GM21367 (cell line): ENCODE data around the gene SRRM3.
"Not testable (repeated sequence)": the region's sequence is repeated elsewhere in the genome, so short reads cannot be mapped to it uniquely, and the experiment has no call there.

ENCODE experiments used
- ATAC-seq: cut with Tn5 transposase; IDR thresholded peaks from one replicate; pipeline ENCODE4 v1.9.1; 2021; ENCODE audit not compliant: unreplicated experiment

The SRRM3 gene

DNA sequence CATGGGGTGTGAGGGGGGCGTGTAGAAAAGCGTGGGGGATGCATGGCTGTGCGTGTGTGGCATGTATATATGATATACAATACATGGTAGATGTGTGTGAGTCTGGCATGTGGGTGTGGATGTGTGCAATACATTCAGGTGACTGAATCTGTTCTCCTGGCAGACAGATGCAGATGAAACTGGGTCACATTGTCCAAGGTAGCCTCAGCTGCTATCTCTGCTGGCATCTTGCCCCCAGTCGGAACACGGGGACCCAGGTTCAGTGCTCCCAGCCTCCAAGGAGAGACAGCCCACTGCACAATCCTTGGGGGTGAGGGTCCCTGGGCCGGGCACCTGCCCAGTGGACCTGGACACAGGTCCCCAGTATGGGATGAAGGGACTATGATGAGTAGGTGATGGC is 12.4 kb upstream of the SRRM3 start:
- no peak for ATAC-seq

DNA sequence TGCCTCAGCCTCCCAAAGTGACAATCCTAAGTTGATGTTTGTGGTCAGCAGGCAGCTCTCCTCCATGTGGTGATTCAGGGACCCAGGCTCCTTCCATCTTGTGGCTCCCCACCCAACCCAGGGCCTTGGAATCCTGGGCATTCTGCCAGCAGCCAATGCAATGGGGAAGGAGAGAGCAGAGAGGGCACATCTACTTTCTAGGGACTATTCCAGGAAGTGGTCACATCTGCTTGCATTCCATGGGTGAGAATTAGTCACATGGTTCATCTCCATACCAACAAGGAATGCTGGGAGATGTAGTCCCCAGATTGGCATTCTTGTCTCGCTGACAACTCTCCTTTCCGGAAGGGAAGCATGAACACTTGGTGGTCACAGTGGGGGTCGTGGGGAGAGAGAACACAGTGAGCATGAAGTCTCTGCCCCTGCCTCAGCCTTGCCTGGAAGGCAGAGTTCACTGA is 9.9 kb upstream of the SRRM3 start:
- ATAC-seq = no peak

DNA sequence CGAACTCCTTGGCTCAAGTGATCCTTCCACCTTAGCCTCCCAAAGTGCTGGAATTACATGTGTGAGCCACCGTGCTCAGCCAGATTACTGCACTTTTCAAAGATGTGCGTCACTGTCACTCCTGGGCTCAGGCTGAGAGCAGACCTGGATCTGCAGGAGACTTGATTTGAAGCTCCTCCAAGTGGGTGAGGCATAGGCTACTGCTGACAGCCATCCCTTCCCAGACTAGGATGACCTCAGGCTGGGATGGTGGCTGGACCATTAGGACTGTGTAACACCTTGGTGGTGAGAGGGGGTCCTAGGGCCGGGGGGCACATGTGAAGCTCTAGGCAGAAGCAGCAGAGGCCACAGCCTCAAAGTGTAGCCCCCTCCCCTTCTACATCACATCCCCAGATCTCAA is 8.2 kb upstream of the SRRM3 start:
- no peak for ATAC-seq

DNA sequence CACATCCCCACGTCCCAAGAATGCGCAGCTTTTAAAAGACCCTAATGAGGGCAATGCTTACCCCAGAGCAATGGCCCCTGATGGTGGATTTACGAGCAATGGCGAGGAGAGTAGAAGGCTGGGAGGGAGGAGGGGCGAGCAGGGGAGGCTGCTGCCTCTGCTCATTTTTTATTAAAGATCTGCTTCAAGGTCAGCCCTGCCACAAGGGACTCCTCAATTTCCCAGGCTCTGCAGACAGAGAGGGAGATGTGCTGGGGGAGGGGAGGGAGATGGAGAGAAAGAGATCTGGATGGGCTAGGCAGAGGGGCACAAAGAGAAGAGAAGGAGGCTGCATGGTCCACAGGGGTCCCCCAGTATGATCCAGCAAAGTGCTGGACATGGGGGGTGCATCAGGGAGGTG is 7.8 kb upstream of the SRRM3 start:
- ATAC-seq = no peak

DNA sequence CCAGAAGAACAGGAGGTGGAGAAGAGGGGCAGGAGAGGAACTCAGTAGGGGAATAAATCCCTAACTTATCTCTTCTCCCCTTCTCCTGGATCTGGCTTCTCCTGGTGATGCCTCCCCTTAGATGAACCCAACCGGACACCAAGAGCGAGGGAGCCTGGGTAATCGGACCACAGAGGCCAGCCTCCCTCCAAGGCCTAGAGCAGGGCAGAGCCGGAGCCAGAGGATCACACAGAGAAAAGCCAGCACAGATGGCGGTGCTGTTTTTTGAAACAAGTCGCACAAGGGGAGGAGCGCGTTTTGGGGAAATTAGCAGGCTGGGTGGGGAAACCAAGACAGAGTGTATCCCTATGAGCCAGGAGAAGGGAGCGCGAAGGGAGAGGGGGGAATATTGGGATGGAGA is 4.9 kb upstream of the SRRM3 start:
- no peak for ATAC-seq

DNA sequence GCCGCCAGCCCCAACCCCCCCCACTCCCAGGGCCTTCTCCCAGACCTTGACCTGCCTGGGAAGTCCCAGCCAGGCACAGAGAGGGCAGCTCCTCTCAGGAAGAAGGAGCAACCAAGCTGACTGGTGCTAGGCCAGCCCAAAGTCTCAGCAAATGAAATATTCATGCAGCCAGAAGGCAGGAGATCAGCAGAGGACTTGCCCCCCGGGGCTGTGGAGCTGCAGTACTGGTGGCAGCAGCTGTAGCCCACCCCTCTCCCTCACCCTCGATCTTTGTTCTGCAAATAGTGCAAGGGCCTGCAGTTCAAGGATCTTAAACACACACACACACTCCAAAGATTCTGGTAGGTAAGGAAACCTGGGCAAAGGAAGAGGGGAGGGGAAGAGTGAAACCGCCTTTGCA is 3.5 kb upstream of the SRRM3 start:
- ATAC-seq = no peak

DNA sequence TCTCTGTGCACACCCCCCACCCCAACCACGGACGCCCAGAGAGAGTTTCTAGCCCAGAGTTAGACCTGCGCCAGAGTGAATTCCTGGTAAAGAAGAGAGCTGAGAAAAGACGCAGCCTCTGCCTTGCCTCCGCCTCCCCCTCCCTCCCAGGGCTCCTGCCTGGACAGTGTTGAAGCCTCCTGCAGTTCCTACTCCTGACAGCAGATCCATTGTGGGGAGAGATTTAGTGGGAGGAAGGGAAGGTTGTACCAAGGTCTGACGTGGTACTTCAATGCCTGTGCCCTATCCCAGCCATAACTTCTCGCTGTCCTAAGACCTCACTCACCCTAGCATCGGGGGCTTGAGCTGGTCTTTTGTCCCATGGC is 952 bp downstream of the SRRM3 start:
- ATAC-seq = no peak

DNA sequence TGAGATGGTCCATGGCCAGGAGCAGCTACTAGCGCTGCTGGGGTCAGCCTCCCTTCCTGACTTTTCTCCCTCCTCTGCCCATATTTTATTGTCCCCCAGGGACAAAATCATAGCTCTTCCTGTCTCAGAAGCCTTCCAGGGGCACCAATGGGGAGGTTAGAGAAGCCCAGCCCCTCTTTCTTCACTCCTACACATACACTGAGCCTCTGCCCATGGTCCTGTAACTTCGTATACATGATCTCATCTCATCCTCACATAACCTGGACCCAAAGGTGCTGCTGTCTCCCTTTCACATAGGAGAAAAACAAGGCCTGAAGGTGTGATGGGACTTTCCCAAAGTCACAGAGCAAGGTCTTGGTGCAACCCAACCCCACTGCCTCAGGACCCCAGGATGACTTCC is 2.5 kb downstream of the SRRM3 start:
- no peak for ATAC-seq

DNA sequence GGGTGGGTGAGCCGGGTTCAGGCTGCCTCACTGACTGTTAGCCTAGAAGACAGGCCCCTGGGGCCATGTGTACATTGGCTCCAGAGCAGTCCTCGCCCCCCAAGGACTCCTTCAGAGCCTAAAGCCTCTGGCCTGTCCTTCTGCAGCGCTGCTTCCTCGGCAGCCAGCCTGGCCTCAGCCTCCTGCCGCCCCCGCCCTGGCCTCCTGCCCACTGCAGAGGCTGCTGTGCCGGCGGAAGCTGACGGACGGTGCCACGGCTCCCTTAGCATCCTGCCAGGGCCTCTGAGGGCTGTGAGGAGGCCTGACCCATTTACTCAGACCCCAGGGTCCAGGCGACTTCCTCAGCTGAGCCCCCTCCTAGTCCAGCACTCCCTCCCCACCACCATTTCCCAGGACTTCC is 4.9 kb downstream of the SRRM3 start:
- ATAC-seq = no peak

DNA sequence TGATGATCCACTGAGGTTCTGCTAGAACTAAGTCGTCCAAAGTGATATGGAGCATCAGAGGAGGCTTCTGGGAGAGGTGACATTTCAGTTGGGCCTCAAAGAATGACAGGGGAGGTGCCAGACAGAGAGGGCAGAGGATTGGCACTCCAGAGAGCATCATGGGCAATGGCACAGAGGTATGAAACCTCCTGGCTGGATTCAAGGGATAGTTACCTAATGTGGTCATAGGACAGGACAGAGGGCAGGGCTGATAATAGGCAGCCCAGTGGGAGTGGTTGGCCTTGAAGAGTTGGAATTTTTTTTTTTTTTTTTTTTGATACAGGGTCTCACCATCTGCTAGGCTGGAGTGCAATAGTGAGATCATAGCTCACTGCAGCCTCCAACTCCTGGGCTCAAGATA is 7.6 kb downstream of the SRRM3 start:
- no peak for ATAC-seq

DNA sequence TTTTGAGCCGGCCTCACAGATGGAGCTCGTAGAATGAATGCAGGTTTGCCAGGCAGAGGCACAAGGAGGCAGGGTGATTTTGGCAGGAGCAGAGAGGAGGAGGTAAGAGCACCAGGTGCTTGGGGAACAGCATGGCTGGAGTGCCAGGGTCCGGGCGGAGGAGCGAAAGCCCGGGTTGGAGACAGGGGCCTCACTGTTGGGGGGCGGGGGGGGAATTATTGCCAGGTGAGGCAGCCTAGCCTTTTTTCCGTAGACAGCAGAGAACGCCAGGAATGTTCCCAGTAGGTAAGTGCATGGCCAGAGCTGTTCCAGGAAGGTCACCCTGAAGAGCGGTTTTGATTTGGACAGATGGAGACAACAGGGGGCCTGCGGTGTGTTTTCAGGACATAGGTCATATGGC is 9.5 kb downstream of the SRRM3 start:
- ATAC-seq = no peak

DNA sequence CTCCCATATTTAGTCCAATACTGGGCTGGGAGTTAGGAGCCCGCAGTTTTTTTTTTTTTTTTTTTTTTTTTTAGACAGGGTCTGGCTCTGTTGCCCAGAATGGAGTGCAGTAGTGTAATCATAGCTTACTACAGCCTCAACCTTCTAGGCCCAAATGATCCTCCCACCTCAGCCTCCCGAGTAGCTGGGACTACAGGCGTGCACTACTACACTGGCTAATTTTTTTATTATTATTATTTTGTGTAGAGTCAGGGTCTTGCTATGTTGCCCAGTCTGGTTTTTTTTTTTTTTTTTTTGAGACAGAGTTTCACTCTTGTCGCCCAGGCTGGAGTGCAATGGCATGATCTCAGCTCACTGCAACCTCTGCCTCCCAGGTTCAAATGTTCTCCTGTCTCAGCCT is 13.7 kb downstream of the SRRM3 start:
- ATAC-seq = not testable (repeated sequence)

DNA sequence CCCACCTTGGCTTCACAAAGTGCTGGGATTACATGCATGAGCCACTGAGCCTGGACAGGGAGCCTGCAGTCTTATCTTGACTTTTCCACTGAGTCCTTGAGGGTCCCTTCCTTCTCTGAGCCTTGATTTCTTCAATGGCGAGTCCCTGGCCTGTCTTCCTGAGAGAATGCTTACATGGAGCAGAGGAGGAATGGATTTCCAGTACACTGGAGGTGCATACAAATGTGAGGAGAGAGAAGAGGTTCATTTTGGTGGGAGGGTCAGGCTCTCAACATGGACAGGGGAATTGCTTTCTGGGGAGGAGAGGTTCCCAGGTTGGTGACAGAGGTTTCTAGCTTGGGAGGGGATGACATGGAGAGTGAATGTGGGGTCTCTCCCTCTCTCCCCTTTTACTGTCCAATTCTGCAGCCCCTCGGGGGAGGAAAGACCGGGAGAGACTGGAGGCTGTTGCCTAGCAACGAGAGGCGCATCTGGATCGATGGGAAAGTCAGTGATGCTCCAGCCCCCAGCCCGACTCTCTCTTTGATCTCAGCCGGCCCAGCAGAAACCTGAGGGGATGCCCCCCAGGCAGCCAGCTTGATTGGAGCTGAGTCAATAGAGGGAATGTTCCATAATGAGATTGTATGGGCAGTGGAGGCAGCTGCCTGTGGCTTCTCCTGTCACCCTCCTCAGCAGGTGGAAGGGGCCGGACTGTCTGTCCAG is 14.8 kb downstream of the SRRM3 start:
- no peak for ATAC-seq

DNA sequence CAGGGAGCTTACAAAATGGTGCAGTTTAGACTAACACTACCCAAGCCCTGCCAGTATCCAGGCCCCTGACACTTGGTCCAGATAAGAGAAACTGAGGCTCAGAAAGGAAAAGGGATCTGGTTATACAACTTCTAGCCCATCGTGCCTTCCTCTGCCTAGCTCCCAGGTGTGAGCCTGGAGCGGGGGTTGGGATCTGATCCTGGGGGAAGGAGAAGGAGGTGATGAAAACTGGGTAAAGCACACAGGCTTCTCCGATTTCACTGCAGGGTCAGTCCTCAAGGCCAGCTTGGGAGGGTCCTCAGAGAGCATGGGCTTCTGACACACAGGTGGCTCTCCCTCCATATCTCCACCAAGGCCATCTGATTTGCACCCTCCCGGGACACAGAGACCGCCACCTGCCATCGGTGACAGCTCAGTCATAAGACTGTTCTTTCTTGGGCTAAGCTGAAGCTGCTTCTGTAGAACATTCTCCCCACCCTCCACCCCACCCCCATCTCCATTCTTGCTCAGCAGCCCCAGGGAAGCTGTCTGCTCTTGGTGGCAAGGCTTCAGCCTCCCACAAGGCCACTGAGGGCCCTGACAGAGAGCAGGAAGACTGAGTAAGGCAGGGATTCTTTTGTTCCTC is 16.4 kb downstream of the SRRM3 start:
- no peak for ATAC-seq

DNA sequence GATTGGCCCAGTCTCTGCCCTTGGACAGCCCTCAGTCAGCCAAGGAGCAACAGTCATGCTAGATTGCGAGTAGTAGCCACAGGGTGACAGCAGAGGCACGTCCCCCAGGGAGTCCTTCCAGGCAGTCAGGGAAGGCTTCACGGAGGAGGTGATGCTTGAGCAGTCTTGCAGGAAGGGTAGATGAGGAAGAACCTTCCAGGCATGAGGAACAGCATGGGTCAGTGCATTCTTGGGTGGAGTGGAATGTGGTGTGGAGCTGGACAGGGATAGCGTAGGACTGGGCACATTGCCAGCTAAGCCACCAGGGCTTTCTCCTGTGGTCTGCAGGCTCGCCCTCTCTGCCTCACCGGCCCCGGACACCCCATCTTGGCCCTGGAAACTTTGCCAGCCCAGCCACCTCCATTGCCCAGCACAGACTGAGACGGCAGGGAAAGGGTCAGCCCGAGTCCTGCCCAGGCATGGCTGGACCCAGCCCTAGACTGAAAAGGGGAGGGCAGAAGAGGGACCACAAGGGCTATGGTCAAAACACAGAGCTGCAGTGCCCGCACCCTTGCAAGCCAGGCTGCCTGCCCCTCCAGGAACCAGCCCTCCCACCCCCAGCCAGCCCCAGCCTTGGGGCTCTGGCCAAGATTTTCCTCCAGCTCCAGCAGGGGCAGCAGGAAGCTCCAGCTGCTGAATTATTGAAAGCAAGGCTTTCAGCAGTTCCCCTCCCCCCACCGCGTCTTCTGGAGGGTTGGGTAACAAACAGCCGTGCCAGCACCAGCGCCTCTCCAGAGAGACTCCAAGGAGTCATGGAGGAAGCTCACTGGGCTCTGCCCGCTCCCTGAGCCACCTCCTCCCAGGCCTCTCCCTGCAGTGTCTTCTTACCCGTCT is 18.7 kb downstream of the SRRM3 start:
- no peak for ATAC-seq

DNA sequence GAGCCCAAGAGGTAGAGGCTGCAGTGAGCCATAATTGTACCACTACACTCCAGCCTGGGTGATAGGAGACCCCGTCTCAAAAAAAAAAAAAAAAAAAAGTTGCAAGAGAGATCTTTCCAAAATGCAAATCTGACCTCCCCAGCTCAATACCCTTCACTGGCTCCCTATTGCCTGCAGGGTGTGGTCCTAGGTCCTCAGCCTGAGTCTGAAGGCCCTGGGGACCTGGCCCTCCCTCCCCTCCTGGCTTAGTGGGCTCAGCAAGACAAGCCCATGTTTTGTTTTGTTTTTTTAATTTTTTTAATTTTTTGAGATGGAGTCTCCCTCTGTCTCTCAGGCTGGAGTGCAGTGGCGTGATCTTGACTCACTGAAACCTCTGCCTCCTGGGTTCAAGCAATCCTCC is 20.6 kb downstream of the SRRM3 start:
- no peak for ATAC-seq

DNA sequence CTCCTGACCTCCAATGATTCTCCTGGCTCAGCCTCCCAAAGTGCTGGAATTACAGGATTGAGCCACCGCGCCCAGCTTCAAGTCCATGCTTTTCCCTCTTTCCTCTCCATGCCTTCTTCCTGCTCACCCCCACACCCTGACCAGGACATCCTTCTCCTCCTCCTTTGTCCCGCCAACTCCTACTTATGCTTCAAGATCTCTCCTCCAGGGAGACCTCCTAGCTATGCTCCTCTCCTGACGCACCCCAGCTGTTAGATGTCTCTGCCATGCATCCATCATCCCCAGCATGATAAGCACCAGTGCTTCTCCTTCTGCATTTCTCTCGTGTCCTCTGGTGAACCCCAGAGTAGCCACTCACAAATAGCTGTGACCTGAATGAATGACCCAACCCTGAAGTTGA is 21.1 kb downstream of the SRRM3 start:
- ATAC-seq = no peak

DNA sequence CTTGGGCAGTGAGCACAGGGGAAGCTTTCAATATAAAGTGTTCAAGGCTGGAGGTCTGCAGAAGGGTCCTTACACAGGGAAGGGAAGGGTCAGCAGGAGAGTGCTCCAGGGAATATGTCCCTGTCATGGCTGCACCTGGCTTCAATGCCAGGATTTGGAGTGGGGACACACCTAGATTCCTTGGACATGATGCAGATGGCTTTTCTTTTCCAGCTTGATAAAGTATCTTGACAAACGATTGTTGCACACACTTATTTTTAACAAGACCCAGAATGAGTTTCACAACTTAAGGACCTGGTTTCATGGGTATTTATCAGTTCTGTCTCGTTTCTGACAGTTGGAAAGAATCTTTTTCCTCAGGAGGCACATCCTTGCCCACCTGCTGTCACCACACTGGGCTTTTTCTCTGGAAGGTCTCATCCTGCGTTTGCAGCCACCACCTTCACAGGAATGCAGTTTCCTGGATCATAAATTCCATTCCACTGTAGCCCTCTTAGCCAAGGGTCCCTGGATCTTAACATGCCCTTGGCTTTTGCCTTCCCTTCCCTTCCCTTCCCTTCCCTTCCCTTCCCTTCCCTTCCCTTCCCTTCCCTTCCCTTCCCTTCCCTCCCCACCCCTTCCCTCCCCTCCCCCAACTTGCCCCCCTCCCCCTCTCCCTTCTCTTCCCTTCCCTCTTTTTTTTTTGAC is 21.7 kb downstream of the SRRM3 start:
- no peak for ATAC-seq

DNA sequence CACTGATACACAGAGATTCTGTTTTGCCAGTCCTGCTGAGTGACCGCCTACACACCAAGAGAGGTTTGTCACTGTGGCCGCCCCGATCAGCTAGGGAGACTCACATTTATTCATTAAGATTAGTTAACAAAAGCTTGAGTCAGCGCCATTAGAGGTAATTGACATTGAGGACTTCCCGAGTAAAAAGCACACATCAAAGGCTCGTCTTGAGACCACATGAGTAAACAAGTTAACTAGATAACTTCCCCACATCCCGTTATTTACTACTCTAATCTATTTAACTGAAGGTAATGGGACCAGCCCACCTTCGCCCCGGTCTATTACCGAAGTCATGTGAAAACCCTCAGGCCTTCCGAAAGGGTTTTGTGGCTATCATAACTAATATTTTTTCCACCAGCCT is 23.0 kb downstream of the SRRM3 start:
- no peak for ATAC-seq

DNA sequence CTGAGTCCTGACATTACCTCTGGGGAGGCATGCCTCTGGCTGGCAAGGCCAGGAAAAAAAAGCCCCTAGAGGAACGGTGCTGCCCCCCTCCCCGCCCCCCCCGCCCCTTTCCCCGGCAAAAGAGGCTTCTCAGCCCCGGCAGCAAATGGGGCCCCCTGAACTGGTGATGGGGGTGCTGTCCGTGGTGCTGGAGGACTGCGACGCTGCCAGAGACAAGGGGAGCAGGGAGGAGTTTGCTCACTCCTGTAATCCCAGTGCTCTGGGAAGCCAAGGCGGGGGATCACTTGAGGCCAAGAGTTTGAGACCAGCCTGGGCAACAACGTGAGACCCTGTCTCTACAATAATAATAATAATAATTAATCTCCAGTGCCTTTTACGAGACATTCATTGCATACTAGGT is 23.7 kb downstream of the SRRM3 start:
- ATAC-seq = no peak

DNA sequence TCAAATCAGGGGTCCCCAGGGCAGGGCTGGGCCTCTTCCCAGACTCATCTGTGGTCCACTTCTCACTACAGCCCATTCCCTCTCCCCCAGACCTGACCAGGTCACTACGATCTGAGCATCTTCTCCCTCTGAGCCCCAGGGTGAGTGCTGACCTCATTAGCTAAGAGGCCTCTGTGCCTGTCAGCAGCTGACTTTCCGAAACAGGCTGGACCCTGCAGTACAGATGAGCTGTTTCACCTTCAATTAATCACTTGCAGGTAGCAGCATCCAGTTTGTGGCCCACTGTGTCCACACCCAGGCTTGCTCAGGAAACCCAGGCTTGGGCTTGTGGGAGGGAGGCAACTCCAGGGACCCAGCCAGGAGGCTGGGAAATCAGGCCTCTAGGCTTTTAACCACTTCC is 24.3 kb downstream of the SRRM3 start:
- ATAC-seq = no peak
